Activated T-helper 1 cell treated with anti-CD3 and anti-CD28 coated beads, Interleukin-12 subunit alpha, Interleukin-12 subunit beta, Interleukin-2, Interleukin-4 antibody, amounts not matched to agents 30 ng/mL and 10 ng/mL and 1 ng/mL, durations not matched to agents 14 hours and 24 hours and 36 hours (primary cell): ENCODE results near the gene NELFA. TPM values are rescaled to one million over a fixed set of nuclear protein-coding genes. Genes with fewer than 3 reads are reported as not detected.

Experiments
- DNase-seq: peaks from one replicate; pipeline ENCODE4 v3.0.0; 2021; ENCODE audit warnings: low spot score
- H3K27ac Mint-ChIP-seq: one replicate; pipeline ENCODE4 v1.8.0; 2021; ENCODE audit warnings: mild to moderate bottlenecking, mixed read lengths
- H3K27me3 Mint-ChIP-seq: one replicate; pipeline ENCODE4 v1.8.0; 2022; ENCODE audit warnings: mild to moderate bottlenecking, moderate library complexity, mixed read lengths; ENCODE audit not compliant: insufficient read depth
- H3K36me3 Mint-ChIP-seq: one replicate; pipeline ENCODE4 v1.8.0; 2021; ENCODE audit warnings: low read depth, mixed read lengths
- H3K4me1 Mint-ChIP-seq: one replicate; pipeline ENCODE4 v1.8.0; 2021; ENCODE audit warnings: low read depth, mixed read lengths
- H3K4me3 Mint-ChIP-seq: one replicate; pipeline ENCODE4 v1.8.0; 2021; ENCODE audit warnings: mild to moderate bottlenecking, moderate library complexity, mixed read lengths
- H3K9me3 Mint-ChIP-seq: one replicate; pipeline ENCODE4 v1.8.0; 2021; ENCODE audit warnings: mixed read lengths
- intact Hi-C: fragments of 100-400 bp; cut with micrococcal nuclease; formaldehyde crosslinking; loops from one replicate; pipeline ENCODE4 v1.15.1; 2024
- total RNA-seq: library from RNA; stranded (reverse); gene quantifications from 2 replicates; pipeline ENCODE4 v1.2.3, GENCODE V29; 2022

Gene NELFA
- total RNA-seq, 1 donor from 2014 or later, result 52.9 TPM

- no peak for DNase-seq
- Mint-ChIP-seq H3K4me1 (no peaks in the 10 kb centered on the region), H3K27me3 (no peaks in the 10 kb centered on the region), H3K9me3 (no peaks in the 10 kb centered on the region), H3K4me3 (no peak overlapping the region), H3K27ac (no peak overlapping the region), H3K36me3 (peaks cover 10% of the 10 kb centered on the region)
- intact Hi-C loops, result loop anchor here (1.0 kb wide), 1 partner anchor 8 kb away; no protein-coding TSS in a partner anchor
Measured at GRCh38 chr4:1988327-1988724, 20.4 kb downstream of the NELFA start.

DNA sequence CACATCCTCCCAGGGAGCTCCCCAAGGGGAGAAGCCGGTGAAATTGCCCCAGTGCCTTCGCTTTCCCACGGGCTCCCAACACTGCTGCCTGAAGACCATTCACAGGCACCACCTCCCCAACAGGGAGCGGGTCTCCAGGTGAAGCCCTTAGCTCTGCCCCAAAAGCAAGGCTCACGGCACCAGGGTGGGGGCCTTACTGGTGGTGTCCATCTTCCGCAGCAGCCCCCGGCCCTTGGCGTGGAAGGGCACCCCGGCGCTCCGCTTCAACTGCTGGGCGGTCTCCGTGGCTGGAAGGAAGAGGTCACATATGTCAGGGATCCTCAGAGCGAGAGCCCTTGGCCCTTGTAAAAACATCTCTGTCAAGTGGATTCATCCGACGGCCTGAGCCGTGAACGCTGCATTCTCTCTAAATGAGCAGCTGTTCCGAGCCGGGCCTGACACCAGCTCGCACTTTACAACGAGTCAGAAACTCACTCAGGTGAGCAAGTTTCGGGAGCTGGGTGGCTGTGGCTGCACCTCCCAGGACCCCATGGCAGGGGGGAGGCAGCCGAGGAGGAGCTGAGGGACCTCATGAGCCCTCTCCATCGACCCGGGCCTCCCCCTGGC is 20.9 kb downstream of the NELFA start:
- Mint-ChIP-seq H3K27me3 (no peaks in the 10 kb centered on the region), H3K27ac (no peak overlapping the region), H3K36me3 (peaks cover 11% of the 10 kb centered on the region), H3K4me3 (no peak overlapping the region), H3K4me1 (no peaks in the 10 kb centered on the region), H3K9me3 (no peaks in the 10 kb centered on the region)
- no peak for DNase-seq
- intact Hi-C loops, result loop anchor here (1.0 kb wide), 1 partner anchor 8 kb away; no protein-coding TSS in a partner anchor

- Mint-ChIP-seq H3K36me3 (peaks cover 15% of the 10 kb centered on the region), H3K4me1 (no peaks in the 10 kb centered on the region), H3K27ac (no peak overlapping the region), H3K9me3 (no peaks in the 10 kb centered on the region), H3K4me3 (no peak overlapping the region), H3K27me3 (no peaks in the 10 kb centered on the region)
- intact Hi-C loops, result no loop called here
- no peak for DNase-seq
Measured at GRCh38 chr4:1987296-1987695, 21.5 kb downstream of the NELFA start.

DNA sequence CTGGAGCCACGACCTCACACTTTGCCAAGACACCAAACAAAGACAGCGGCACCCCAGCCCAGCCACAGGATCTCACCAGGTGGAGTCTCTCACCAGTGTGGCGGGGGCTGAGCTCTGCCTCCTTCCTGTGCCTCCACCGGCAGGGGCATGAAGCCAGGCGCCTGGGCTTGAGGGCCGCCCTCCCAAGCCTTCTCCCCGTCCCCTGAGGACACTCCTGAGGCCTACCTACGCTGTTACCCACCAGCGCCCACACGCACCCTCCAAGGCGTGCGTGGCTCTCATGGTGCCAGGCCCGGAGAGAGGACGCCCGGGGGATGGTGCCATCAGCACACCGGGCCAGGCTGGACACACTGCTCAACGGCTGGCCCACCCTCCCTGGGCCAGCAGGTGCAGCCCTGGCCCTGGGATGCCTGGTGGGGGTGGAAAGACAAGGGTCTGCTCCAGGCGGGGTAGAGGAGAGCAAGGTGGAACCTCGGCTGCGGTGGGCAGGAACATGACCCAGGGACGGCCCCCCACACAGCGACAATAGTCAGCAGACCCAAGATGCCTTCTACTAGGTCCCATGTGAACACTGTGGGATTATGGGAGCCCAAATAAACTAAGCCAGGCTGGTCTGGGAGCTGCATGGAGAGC is 22.1 kb downstream of the NELFA start:
- no peaks in the 10 kb centered on the region for H3K4me1 Mint-ChIP-seq
- peaks cover 18% of the 10 kb centered on the region for H3K36me3 Mint-ChIP-seq
- intact Hi-C loops, result no loop called here
- no peaks in the 10 kb centered on the region for H3K27me3 Mint-ChIP-seq
- H3K9me3 Mint-ChIP-seq, result no peaks in the 10 kb centered on the region
- DNase-seq, result no peak
- no peak overlapping the region for H3K4me3 Mint-ChIP-seq
- no peak overlapping the region for H3K27ac Mint-ChIP-seq

- intact Hi-C loops, result no loop called here
- no peaks in the 10 kb centered on the region for H3K4me1 Mint-ChIP-seq
- H3K36me3 Mint-ChIP-seq, result peaks cover 23% of the 10 kb centered on the region
- H3K9me3 Mint-ChIP-seq, result no peaks in the 10 kb centered on the region
- no peak overlapping the region for H3K4me3 Mint-ChIP-seq
- H3K27ac Mint-ChIP-seq, result no peak overlapping the region
- no peak for DNase-seq
- H3K27me3 Mint-ChIP-seq, result no peaks in the 10 kb centered on the region
Measured at GRCh38 chr4:1985780-1986577, 22.8 kb downstream of the NELFA start.

GRCh38 chr4:1985294-1985693 is 23.5 kb downstream of the NELFA start:
- peaks cover 25% of the 10 kb centered on the region for H3K36me3 Mint-ChIP-seq
- intact Hi-C loops, result no loop called here
- H3K4me3 Mint-ChIP-seq, result no peak overlapping the region
- H3K27me3 Mint-ChIP-seq, result no peaks in the 10 kb centered on the region
- no peak for DNase-seq
- H3K9me3 Mint-ChIP-seq, result no peaks in the 10 kb centered on the region
- H3K4me1 Mint-ChIP-seq, result no peaks in the 10 kb centered on the region
- no peak overlapping the region for H3K27ac Mint-ChIP-seq

GRCh38 chr4:1984406-1985191 is 24.2 kb downstream of the NELFA start:
- intact Hi-C loops, result no loop called here
- Mint-ChIP-seq H3K4me1 (no peaks in the 10 kb centered on the region), H3K9me3 (no peaks in the 10 kb centered on the region)

DNA sequence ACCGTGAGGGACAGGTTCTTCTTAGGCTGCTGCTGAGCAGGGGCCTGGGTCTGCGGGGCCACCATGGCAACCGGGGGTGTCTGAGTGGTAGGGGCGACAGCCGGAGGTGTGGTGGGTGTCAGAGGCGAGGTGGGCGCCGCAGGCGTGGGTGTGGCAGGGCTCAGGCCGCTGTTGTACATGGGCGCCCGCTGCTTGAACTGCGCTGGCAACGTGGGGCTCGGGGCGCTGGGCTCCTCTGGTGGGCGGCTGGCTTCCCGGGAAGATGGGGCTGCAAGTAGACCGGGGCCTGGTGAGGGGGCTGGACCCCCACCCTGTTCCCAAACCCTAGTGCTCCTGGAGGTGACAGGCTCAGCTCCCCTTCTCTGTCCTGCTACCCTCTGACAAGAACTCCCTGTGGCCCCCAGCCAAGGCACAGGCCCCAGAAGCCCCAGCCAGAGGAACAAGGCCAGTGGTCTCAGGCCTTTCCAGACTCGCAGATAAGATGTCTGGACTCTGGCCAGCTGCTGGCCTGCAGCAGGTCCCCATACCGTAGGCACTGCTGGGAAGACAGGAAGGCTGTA is 24.8 kb downstream of the NELFA start:
- Mint-ChIP-seq H3K4me3 (no peak overlapping the region), H3K4me1 (no peaks in the 10 kb centered on the region), H3K27me3 (no peaks in the 10 kb centered on the region), H3K36me3 (peaks cover 32% of the 10 kb centered on the region), H3K27ac (no peak overlapping the region), H3K9me3 (no peaks in the 10 kb centered on the region)
- DNase-seq, result no peak
- intact Hi-C loops, result no loop called here

More at GRCh38 chr4:1984406-1985191, 24.2 kb downstream of the NELFA start:
- DNase-seq, result no peak
- Mint-ChIP-seq H3K27me3 (no peaks in the 10 kb centered on the region), H3K4me3 (no peak overlapping the region), H3K27ac (no peak overlapping the region), H3K36me3 (peaks cover 26% of the 10 kb centered on the region)

GRCh38 chr4:1983053-1983845 is 25.5 kb downstream of the NELFA start:
- Mint-ChIP-seq H3K36me3 (peaks cover 27% of the 10 kb centered on the region), H3K9me3 (no peaks in the 10 kb centered on the region), H3K4me1 (no peaks in the 10 kb centered on the region), H3K27ac (no peak overlapping the region), H3K27me3 (no peaks in the 10 kb centered on the region), H3K4me3 (no peak overlapping the region)
- DNase-seq, result no peak
- intact Hi-C loops, result no loop called here

DNA sequence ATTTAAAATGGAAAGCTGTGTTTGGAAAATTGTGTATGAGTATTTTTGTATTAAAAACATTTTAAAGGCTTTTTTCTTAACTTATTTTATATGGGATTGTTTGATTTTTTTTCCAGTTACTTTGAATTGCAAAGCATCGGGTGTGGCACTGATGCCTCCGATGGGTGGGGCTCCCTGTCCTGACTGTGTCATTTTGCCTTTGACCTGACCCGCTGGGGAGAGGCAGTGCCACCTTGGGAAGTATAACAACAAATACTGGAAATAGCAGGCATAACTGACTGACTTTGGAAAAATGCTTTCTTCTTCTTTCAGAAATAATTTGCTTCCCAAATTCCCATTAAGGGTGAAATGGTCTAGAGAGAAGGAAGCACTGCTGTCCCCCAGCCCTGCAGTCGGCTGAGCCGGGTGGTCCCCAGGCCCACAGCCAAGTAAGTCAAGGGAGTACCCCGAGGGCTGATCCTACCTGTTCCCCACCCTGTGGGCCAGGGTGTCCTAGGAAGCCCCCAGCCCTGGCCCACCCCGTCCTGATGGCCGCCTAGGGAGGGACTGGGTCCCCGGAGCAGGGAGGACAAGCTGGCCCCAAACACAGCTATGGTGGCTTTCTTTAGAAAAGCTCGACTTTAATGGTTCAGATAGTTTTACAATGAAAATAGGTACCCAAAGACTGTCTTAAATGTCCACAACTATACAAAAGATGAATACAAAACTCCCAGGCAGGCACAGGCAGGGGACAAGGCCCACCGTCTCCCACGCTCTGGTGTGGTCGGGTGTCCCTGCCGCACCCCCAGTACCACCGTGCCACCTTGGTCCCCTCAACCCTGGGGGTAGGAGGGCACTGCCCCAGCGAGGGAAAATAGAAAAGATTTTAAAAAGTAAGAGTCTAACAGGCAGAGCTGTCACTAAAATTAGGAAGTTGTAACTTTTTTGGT is 26.4 kb downstream of the NELFA start:
- H3K4me1 Mint-ChIP-seq, result no peaks in the 10 kb centered on the region
- H3K9me3 Mint-ChIP-seq, result no peaks in the 10 kb centered on the region
- no peak overlapping the region for H3K4me3 Mint-ChIP-seq
- intact Hi-C loops, result no loop called here
- no peak overlapping the region for H3K27ac Mint-ChIP-seq
- peaks cover 27% of the 10 kb centered on the region for H3K36me3 Mint-ChIP-seq
- no peak for DNase-seq
- no peaks in the 10 kb centered on the region for H3K27me3 Mint-ChIP-seq

DNA sequence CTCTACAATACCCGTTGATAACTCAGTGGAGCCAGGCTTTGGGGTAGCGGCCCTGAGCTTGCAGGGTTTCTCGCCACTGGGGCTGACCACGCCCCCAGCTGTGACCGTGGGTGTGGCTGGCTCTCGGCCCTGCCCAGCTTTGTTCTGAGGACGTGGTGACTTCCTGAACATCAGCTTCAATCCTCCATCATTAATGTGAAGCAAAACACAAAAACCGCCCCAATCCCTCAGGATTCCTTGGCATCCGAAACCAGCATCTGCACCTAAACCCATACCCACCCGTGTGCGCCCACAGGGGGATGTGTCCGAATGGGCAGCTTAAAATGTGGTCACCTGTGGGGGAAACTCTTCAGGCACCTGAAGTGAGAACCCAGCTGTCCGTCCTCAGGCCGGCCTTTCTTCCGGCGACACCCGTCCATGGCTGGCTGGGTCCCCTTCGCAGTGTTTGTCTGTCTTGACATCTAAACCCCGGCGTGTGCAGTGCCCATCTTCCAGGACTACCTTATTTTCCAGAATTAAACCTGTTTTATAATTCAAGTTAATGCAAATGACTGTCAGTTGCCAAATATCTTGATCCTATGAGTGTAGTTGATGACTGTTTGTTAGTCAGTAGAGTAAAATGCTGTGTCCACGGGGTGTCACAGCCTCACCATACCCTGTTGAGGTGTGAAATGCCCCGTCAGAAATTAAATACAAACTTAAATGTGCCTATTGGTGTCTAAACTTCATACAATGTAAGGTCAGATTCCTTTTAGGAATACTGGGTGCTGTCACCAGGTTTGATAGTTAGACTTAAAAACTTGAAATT is 27.3 kb downstream of the NELFA start:
- Mint-ChIP-seq H3K9me3 (no peaks in the 10 kb centered on the region), H3K27ac (no peak overlapping the region), H3K4me1 (no peaks in the 10 kb centered on the region), H3K27me3 (no peaks in the 10 kb centered on the region), H3K36me3 (peaks cover 27% of the 10 kb centered on the region), H3K4me3 (no peak overlapping the region)
- no peak for DNase-seq
- intact Hi-C loops, result no loop called here
